NCI-H1930 (cell line): ENCODE data around the gene SLC8A1.

Experiments
- DNase-seq, 2 experiments: peaks; one replicate each; lab custom pipeline; 2025; lab: John Stamatoyannopoulos, UW

The SLC8A1 gene

GRCh38 chr2:40273734-40274182, 178.1 kb downstream of the SLC8A1 start:
- DNase-seq: no peak

- DNase-seq: no peak
These were observed 180.8 kb downstream of the SLC8A1 start for GRCh38 chr2:40271094-40271493.

- no peak for DNase-seq
These were observed 181.5 kb downstream of the SLC8A1 start for GRCh38 chr2:40270372-40270771.

- no peak for DNase-seq
These were observed 183.3 kb downstream of the SLC8A1 start for GRCh38 chr2:40268566-40268965.

GRCh38 chr2:40266201-40266600, 185.7 kb downstream of the SLC8A1 start:
- DNase-seq: no peak

- no peak for DNase-seq
These were observed 186.3 kb downstream of the SLC8A1 start for GRCh38 chr2:40265602-40266001.

GRCh38 chr2:40261042-40261441, 190.8 kb downstream of the SLC8A1 start:
- DNase-seq: no peak

GRCh38 chr2:40260437-40260836, 191.5 kb downstream of the SLC8A1 start:
- DNase-seq: no peak

- DNase-seq: no peak
These were observed 192.0 kb downstream of the SLC8A1 start for GRCh38 chr2:40259900-40260299.

- no peak for DNase-seq
These were observed 193.8 kb downstream of the SLC8A1 start for GRCh38 chr2:40258135-40258457.

GRCh38 chr2:40257340-40258134, 194.4 kb downstream of the SLC8A1 start:
- DNase-seq: no peak

- no peak for DNase-seq
These were observed 195.2 kb downstream of the SLC8A1 start for GRCh38 chr2:40256649-40257048.

- no peak for DNase-seq
These were observed 195.9 kb downstream of the SLC8A1 start for GRCh38 chr2:40256008-40256407.

GRCh38 chr2:40255103-40255502, 196.8 kb downstream of the SLC8A1 start:
- no peak for DNase-seq

- DNase-seq: no peak
These were observed 197.3 kb downstream of the SLC8A1 start for GRCh38 chr2:40254611-40255010.

GRCh38 chr2:40251137-40251536, 200.8 kb downstream of the SLC8A1 start:
- peak in 1 of 2 experiments; percentile 57 for DNase-seq

- no peak for DNase-seq
These were observed 202.3 kb downstream of the SLC8A1 start for GRCh38 chr2:40249577-40249976.

- DNase-seq: no peak
These were observed 203.6 kb downstream of the SLC8A1 start for GRCh38 chr2:40248294-40248693.

- peak in 1 of 2 experiments; percentile 12 for DNase-seq
These were observed 207.2 kb downstream of the SLC8A1 start for GRCh38 chr2:40244675-40245074.

GRCh38 chr2:40244251-40244650, 207.6 kb downstream of the SLC8A1 start:
- DNase-seq: no peak

- DNase-seq: no peak
These were observed 208.2 kb downstream of the SLC8A1 start for GRCh38 chr2:40243581-40244187.

- peak; percentile 77 to 81 for DNase-seq
These were observed 209.6 kb downstream of the SLC8A1 start for GRCh38 chr2:40242315-40242714.

- no peak for DNase-seq
These were observed 211.8 kb downstream of the SLC8A1 start for GRCh38 chr2:40240070-40240469.
